GM12878 (cell line): ENCODE data around the gene NEUROD6. TPM values are rescaled to one million over a fixed set of nuclear protein-coding genes. Genes with fewer than 3 reads are reported as not detected.

Source experiments
- ATAC-seq: fragments of 200-7000 bp; cut with Tn5 transposase; 3 replicates; pipeline ENCODE4 v1.9.1; 2020; ENCODE audit warnings: mild to moderate bottlenecking, moderate library complexity
- BruUV-seq: library from RNA; stranded (reverse); fragments of 400-500 nt; replicated peaks from 2 replicates; lab custom pipeline; 2021; lab: Mats Ljungman, UMichigan
- CTCF ChIA-PET: fragments of 300-600 bp; sonication (Branson Sonifier 250); formaldehyde crosslinking; extraction: SDS; loops from one replicate; lab custom pipeline; 2021; ENCODE audit warnings: inconsistent platforms; lab: Yijun Ruan, JAX
- POLR2A ChIA-PET: fragments of 350-600 bp; formaldehyde crosslinking; extraction: SDS; loops from one replicate; lab custom pipeline; 2021; ENCODE audit warnings: inconsistent platforms; lab: Charles Lee
- RAD21 ChIA-PET: fragments of 300-600 bp; sonication (Branson Sonifier 250); formaldehyde crosslinking; loops from one replicate; lab custom pipeline; 2023; ENCODE audit warnings: antibody characterized with exemption; ENCODE audit not compliant: unreplicated experiment; lab: Charles Lee
- SMC1A ChIA-PET: fragments of 300-600 bp; sonication (Branson Sonifier 250); formaldehyde crosslinking; loops from one replicate; lab custom pipeline; 2023; ENCODE audit not compliant: unreplicated experiment, uncharacterized antibody; lab: Charles Lee
- DNase-seq: peaks from one replicate; pipeline ENCODE4 v3.0.0-alpha.2; 2011; ENCODE audit warnings: low read depth, low spot score
- FAIRE-seq: peaks from 3 replicates; lab custom pipeline; 2011; peaks lifted over from hg19 to GRCh38; lab: Jason Lieb, UNC
- H2AFZ ChIP-seq: 2 replicates; pipeline ENCODE4 v1.6.0; 2011; ENCODE audit warnings: low read depth, low read length, control low read depth; ENCODE audit not compliant: control insufficient read depth
- H3K27ac ChIP-seq: 2 replicates; pipeline ENCODE4 v1.5.1; 2011; ENCODE audit warnings: control low read depth; ENCODE audit not compliant: control insufficient read depth, insufficient read depth
- H3K27me3 ChIP-seq, 2 experiments: replicated peaks in 1 of 2; 2 replicates each; pipeline versions ENCODE4 v1.6.0 to v1.6.1; 2011; ENCODE audit warnings: low read length in 1 of 2; ENCODE audit not compliant: control insufficient read depth in 2 of 2, insufficient read depth in 2 of 2
- H3K36me3 ChIP-seq, 2 experiments: 2 replicates each; pipeline ENCODE4 v1.5.1; 2011; ENCODE audit warnings: low read length in 1 of 2; ENCODE audit not compliant: control insufficient read depth in 2 of 2, insufficient read depth in 2 of 2
- H3K4me1 ChIP-seq: 2 replicates; pipeline ENCODE4 v1.6.1; 2011; ENCODE audit warnings: mild to moderate bottlenecking, low read length, moderate library complexity, mixed read lengths; ENCODE audit not compliant: control insufficient read depth, insufficient read depth
- H3K4me2 ChIP-seq: 2 replicates; pipeline ENCODE4 v1.6.0; 2011; ENCODE audit warnings: control low read depth; ENCODE audit not compliant: control insufficient read depth, insufficient read depth
- H3K4me3 ChIP-seq: fragments of 200-600 bp; sonication (generic); 2 replicates; pipeline ENCODE4 v1.5.1; 2016
- H3K79me2 ChIP-seq: 2 replicates; pipeline ENCODE4 v1.6.0; 2011; ENCODE audit warnings: low read length; ENCODE audit not compliant: control insufficient read depth, insufficient read depth
- H3K9ac ChIP-seq: 2 replicates; pipeline ENCODE4 v1.8.0; 2011; ENCODE audit warnings: low read length, control low read depth, mixed read lengths; ENCODE audit not compliant: control insufficient read depth, insufficient read depth
- H3K9me3 ChIP-seq: replicated peaks from 3 replicates; pipeline ENCODE4 v1.5.1; 2011; ENCODE audit warnings: mild to moderate bottlenecking, low read length; ENCODE audit not compliant: control insufficient read depth, insufficient read depth
- H4K20me1 ChIP-seq: 2 replicates; pipeline ENCODE4 v1.6.0; 2011; ENCODE audit not compliant: control insufficient read depth, insufficient read depth
- BCLAF1 ChIP-seq: fragments of 450-650 bp; IDR thresholded peaks from 2 replicates; pipeline ENCODE4 v1.6.1; 2017; ENCODE audit warnings: antibody characterized with exemption, mild to moderate bottlenecking, moderate library complexity
- BRCA1 ChIP-seq: IDR thresholded peaks from 2 replicates; pipeline ENCODE4 v1.6.1; 2011; ENCODE audit warnings: low read depth, low read length, improper control_type of control experiment
- CBX5 ChIP-seq: sonication (generic); IDR thresholded peaks from 2 replicates; pipeline ENCODE4 v1.6.1; 2016; ENCODE audit warnings: low read depth, moderate library complexity, mild to moderate bottlenecking, inconsistent platforms
- CEBPB ChIP-seq, 2 experiments: fragments of 150-350 bp in 1 of 2; IDR thresholded peaks; 2 replicates each; pipeline ENCODE4 v1.6.1; 2012 to 2014; ENCODE audit warnings: low read depth in 2 of 2, low read length in 2 of 2, borderline replicate concordance in 1 of 2, inconsistent platforms in 1 of 2
- ESRRA ChIP-seq: IDR thresholded peaks from 2 replicates; pipeline ENCODE4 v1.6.1; 2012; ENCODE audit warnings: mild to moderate bottlenecking, low read length, improper control_type of control experiment
- IRF3 ChIP-seq: fragments of 450-650 bp; IDR thresholded peaks from 2 replicates; pipeline ENCODE4 v1.6.1; 2014; ENCODE audit warnings: mild to moderate bottlenecking
- MEF2B ChIP-seq: fragments of 450-650 bp; IDR thresholded peaks from 2 replicates; pipeline ENCODE4 v1.6.1; 2018; ENCODE audit warnings: mild to moderate bottlenecking, moderate library complexity; ENCODE audit not compliant: partially characterized antibody, poor library complexity, severe bottlenecking
- TCF7 ChIP-seq: IDR thresholded peaks from 2 replicates; pipeline ENCODE4 v1.6.1; 2014; ENCODE audit warnings: antibody characterized with exemption, borderline replicate concordance
- ZBTB33 ChIP-seq: fragments of 450-650 bp; IDR thresholded peaks from 2 replicates; pipeline ENCODE4 v1.6.1; 2017; ENCODE audit warnings: mild to moderate bottlenecking
- ZNF384 ChIP-seq: IDR thresholded peaks from 2 replicates; pipeline ENCODE4 v1.6.1; 2012; ENCODE audit warnings: low read depth, mild to moderate bottlenecking, low read length, improper control_type of control experiment, borderline replicate concordance
- WGBS: methylation state at CpG from one replicate; pipeline ENCODE4 v1.1.6; 2016; ENCODE audit warnings: low lambda C conversion rate; ENCODE audit not compliant: insufficient replicate concordance, insufficient coverage; ENCODE audit errors: missing lambda C conversion rate; 5-methylcytosine and 5-hydroxymethylcytosine counted together
- in situ Hi-C: fragments of 300-500 bp; cut with MboI; formaldehyde crosslinking; loops from 9 replicates; pipeline ENCODE4 v1.14.3; 2018; ENCODE audit warnings: mixed read lengths
- intact Hi-C: fragments of 100-400 bp; cut with micrococcal nuclease; formaldehyde crosslinking; loops from one replicate; pipeline ENCODE4 v1.14.2; 2022; ENCODE audit not compliant: unreplicated experiment
- polyA plus RNA-seq, 11 experiments: library from polyadenylated mRNA; depleted of rRNA in 4 of 11; unstranded in 6 of 11; stranded (reverse) in 5 of 11; fragments of >200 nt; fragmentation: Nextera tagmentation in 4 of 11; fragmentation: Illumina TruSeq in 1 of 11; extraction: Ambion mirVana in 4 of 11; extraction: Trizol in 1 of 11; gene quantifications; 1 replicate in 1 of 11; 2 replicates in 10 of 11; pipeline versions ENCODE4 v1.2.1 to v1.2.3, GENCODE V29; 2011 to 2016; ENCODE audit warnings: inconsistent platforms in 2 of 11, missing spikeins in 2 of 11, low read depth in 1 of 11
- total RNA-seq, 4 experiments: library from RNA; depleted of rRNA in 3 of 4; stranded (reverse); fragments of >200 nt in 3 of 4; fragmentation: Illumina TruSeq in 1 of 4; extraction: Trizol in 1 of 4; gene quantifications; 2 replicates each; pipeline versions ENCODE4 v1.2.1 to v1.2.3, GENCODE V29; 2013 to 2021
- TF ChIP-seq, protein P1 (sequence below), 3 experiments: IDR thresholded peaks in 2 of 3; conservative IDR thresholded peaks in 1 of 3; 2 replicates each; pipeline ENCODE4 v1.5.1; 2011; ENCODE audit warnings: low read depth in 3 of 3, low read length in 3 of 3, mild to moderate bottlenecking in 3 of 3, control low read depth in 2 of 3, moderate library complexity in 2 of 3, inconsistent platforms in 1 of 3, mixed read lengths in 1 of 3; ENCODE audit not compliant: control insufficient read depth in 2 of 3, insufficient read depth in 1 of 3; ENCODE audit errors: extremely low read depth in 1 of 3
- TF ChIP-seq, protein P2 (sequence below): fragments of 450-650 bp; IDR thresholded peaks from 2 replicates; pipeline ENCODE4 v1.6.1; 2016; ENCODE audit warnings: mild to moderate bottlenecking

The NEUROD6 gene
- total and polyA plus RNA-seq, 10 of the 15 experiments (the other 5 are each of a cell fraction or from before 2014, with no cell fraction given): not detected

- H3K4me2 ChIP-seq: no peak overlapping the region
- TF ChIP-seq CBX5 (no peak), MEF2B (no peak), BRCA1 (no peak), ZNF384 (no peak), ESRRA (no peak), IRF3 (no peak), BCLAF1 (no peak), ZBTB33 (no peak), CEBPB (IDR thresholded peaks at IDR 0.05; ENCODE audit: borderline replicate concordance in 1 of 2, low read depth in 2 of 2, low read length in 2 of 2) (no peak), TCF7 (no peak)
- TF ChIP-seq, protein P1, sequence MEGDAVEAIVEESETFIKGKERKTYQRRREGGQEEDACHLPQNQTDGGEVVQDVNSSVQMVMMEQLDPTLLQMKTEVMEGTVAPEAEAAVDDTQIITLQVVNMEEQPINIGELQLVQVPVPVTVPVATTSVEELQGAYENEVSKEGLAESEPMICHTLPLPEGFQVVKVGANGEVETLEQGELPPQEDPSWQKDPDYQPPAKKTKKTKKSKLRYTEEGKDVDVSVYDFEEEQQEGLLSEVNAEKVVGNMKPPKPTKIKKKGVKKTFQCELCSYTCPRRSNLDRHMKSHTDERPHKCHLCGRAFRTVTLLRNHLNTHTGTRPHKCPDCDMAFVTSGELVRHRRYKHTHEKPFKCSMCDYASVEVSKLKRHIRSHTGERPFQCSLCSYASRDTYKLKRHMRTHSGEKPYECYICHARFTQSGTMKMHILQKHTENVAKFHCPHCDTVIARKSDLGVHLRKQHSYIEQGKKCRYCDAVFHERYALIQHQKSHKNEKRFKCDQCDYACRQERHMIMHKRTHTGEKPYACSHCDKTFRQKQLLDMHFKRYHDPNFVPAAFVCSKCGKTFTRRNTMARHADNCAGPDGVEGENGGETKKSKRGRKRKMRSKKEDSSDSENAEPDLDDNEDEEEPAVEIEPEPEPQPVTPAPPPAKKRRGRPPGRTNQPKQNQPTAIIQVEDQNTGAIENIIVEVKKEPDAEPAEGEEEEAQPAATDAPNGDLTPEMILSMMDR (IDR thresholded peaks at IDR 0.05 in 2 of 3, conservative IDR thresholded peaks at IDR 0.05 in 1 of 3; ENCODE audit: control insufficient read depth in 2 of 3, extremely low read depth in 1 of 3, insufficient read depth in 1 of 3, low read depth in 3 of 3, low read length in 3 of 3): no peak
- TF ChIP-seq, protein P2, sequence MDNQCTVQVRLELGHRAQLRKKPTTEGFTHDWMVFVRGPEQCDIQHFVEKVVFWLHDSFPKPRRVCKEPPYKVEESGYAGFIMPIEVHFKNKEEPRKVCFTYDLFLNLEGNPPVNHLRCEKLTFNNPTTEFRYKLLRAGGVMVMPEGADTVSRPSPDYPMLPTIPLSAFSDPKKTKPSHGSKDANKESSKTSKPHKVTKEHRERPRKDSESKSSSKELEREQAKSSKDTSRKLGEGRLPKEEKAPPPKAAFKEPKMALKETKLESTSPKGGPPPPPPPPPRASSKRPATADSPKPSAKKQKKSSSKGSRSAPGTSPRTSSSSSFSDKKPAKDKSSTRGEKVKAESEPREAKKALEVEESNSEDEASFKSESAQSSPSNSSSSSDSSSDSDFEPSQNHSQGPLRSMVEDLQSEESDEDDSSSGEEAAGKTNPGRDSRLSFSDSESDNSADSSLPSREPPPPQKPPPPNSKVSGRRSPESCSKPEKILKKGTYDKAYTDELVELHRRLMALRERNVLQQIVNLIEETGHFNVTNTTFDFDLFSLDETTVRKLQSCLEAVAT: no peak
- TF ChIP-seq, all 136 proteins: peak for 0
- BruUV-seq: no TSS peak
- ChIA-PET SMC1A (no interaction called here), POLR2A (no interaction called here), CTCF (no interaction called here), RAD21 (no interaction called here)
- FAIRE-seq (no peak), DNase-seq (no peak), ATAC-seq (no peak)
- 51% methylated on average over 10 of the region's 10 CpGs for WGBS
- no peaks in the 10 kb centered on the region for H3K9me3 ChIP-seq
- no peak overlapping the region for H3K27ac ChIP-seq
- H2AFZ ChIP-seq: no peak overlapping the region
- no peaks in the 10 kb centered on the region for H3K4me1 ChIP-seq
- no peaks in the 10 kb centered on the region for H3K36me3 ChIP-seq
- in situ Hi-C loops (no loop called here), intact Hi-C loops (no loop called here)
- H4K20me1 ChIP-seq: no peaks in the 10 kb centered on the region
- no peak overlapping the region for H3K9ac ChIP-seq
- peaks cover 1 to 3% of the 10 kb centered on the region in 2 experiments; a peak in 1 of 4 replicates for H3K27me3 ChIP-seq
- H3K4me3 ChIP-seq: no peak overlapping the region
- H3K79me2 ChIP-seq: no peaks in the 10 kb centered on the region
Measured at GRCh38 chr7:31368620-31369019, 28.1 kb upstream of the NEUROD6 start.
